Stimulated activated CD8-positive, alpha-beta memory T cell treated with anti-CD3 and anti-CD28 coated beads, Interleukin-12 subunit alpha, Interleukin-12 subunit beta, amount 100 ng/mL, for 24 hours (primary cell): Measurements from ENCODE around the gene ZNF628.

ENCODE experiments used
- DNase-seq: peaks from one replicate; pipeline ENCODE4 v3.0.0-alpha.2; 2020; ENCODE audit errors: extremely low read depth

The ZNF628 gene

DNA sequence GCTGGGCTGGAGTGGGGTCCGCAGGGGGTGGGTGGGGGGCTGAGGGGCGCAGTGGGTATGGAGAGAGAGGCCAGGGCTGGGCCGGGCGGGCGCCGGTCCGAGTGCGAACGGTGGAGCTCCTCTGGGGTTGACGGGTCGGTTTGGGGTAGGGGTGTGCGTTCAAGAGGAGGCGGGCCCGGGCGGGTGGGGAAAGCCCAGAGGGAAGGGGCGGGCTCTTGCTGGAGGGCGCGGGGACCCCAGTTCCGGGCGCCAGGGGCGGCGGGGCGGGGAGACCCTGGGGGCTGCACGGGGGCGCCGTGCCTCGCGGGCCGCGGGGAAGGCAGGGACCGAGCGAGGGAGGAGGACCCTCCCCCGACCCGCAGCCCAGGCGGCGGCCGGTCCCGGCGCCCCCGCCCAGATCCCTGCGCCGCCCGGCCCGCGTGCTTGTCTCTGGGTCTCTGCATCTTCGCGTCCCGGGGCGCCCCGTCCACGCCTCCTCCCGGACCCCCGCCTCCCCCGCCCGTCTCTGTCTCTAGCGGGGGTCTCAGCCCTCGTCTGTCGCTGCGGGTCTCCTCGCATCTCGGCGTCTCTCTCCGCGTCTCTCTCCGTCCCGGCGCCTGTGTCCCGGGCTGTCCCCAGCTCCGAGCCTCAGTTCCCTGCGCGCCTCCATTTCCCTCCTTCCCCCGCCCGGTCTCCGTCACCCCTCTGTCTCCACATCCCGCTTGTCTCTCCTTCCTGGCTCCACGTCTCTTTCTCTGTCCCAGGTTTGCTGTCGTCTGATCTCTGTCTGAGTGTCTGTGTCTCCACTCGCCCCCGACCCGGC lies 25.1 kb upstream of the ZNF628 start:
- no peak for DNase-seq

DNA sequence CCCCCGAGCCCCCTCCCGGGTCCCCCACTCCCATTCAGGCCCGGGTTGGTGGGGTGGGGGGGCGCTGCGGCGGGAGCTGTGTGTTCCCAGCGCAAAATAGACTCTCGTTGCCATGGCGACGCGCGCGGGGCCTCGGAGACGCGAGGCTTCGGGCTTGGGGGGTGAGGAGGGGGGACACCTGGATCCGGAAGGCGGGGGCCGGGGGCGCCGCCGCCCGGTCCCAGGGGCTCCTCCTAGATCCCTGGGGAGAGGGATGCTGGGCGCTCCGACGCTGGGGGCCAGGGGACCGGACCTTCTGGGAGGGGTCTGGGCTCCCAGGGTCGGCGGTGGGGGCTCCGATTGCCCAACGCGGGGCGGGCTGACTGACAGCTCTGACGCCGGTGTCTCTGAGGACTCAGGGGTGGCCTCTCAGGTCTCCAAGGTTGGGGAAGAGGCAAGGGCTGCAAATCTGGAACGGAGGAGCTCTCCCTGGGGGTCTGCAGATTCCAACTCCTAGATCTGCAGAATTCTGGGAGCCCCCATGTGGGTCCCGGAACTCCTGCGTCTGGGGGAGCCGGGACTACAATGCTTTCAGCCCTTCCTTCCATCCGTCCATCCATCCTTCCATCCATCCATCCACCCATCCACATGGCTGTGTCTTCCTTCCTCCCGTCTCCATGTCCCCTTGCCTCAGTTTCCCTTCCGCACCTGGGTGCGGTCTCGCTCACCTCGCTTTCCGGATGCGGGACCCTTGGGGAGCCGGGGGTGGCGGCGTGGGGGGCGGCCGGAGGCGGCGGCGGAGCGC lies 24.3 kb upstream of the ZNF628 start:
- DNase-seq, result no peak

DNA sequence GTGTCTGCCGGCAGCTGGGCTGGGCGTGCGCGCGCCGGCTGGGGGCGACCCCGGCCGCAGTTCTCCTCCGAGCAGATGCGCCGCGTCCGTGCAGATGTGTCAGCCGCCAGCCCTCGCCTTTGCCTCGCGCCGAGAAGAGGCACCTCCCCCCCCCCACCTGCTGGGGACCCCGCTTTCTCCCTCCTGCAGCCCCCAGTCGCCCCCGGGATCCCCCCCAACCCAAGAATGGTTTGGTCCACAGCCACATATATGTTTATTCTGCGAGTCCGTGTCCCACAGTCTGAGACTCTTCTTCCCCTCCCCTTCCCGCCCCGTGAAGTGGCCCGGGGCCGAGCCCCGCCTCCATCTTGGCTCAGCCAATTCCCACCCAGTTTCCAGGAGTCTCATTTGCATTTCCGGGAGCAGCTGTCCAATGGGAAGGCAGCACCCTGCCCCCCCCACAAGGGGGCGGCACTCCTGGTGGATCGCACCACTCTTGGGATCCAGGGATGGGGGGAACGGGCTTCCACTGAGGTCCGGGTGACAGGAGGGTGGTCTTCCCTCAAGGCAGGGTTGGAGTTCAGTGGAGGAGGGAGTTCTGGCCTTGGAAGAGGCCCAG lies 23.6 kb upstream of the ZNF628 start:
- no peak for DNase-seq

DNA sequence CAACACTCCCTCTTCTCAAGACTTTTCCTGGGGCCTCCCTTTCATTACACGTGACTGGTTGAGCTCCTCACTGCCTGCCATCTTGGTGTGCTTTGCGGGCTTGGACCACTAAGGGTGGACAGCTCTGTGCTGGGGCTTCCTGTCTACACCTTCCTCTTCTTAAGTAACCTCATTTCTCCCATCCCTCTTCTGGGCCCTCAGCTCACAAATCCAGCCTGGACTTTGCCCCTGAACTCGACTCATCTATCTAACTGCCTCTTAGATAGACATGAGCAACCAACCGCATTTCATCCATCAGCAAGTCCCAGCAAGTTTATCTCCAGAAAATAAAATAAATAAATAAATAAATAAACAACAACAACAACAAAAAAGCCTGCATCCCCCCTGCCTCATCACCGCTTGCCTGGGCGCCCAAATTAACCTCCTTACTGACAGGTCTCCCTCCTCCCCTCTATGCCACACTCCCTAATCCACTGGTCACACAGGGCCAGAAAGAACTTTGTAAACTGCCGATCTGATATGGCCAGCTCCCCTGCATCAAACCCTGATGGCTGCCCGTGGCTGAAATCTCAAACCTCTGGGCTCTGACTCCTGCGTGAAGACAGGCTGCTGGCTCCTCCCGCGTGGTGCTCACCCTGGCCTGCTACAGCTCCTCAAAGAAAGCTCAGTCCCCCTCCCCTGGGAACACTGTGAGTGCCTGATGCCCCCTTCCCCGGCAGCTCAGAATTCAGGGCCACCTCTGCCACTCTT lies 22.7 kb upstream of the ZNF628 start:
- no peak for DNase-seq

DNA sequence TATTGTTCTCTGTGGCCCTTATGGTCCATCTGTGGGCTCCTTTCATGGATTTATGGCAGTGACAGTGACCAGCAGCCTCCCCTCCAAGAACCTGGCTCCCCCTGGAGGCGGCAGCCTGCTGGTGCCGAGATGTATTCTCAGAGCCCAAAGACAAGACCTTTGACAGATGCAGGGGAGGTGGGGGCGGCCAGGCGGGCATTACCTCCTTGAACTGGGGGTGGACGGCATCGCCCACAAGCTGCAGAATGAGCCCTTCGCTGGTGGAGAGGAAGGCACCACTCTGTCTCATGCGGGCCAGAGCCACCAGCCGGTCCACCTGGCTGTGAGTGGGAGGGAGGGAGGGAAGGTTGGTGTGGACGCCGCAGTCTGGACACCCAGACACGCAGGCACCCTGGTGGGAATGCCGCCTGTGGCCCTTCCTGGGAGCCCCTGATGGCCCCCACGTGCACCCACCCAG lies 21.6 kb upstream of the ZNF628 start:
- DNase-seq, result no peak

DNA sequence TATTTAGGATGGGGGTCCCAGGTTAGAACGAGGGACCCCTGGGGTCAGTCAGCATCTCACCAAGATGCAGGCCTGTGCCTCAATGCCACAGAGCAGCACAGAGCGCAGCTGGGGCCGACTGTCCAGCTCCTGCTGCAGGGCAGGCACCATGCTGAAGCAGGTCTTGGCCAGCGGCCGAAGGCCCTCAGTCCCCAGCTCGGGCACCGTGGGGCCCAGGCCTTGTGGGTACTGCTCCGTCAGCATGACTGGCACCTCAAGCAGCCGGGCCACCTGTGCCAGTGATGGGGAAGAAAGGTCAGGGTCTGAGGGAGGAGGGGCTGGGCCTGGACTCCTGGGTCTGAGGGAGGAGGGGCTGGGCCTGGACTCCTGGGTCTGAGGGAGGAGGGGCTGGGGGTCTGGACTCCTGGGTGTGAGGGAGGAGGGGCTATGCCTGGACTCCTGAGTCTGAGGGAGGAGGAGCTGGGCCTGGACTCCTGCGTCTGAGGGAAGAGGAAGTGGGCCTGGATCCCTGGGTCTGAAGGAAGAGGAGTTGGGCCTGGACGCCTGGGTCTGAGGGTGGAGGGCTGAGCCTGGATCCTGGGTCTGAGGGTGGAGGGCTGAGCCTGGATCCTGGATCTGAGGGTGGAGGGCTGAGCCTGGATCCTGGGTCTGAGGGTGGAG lies 20.7 kb upstream of the ZNF628 start:
- DNase-seq, result no peak

DNA sequence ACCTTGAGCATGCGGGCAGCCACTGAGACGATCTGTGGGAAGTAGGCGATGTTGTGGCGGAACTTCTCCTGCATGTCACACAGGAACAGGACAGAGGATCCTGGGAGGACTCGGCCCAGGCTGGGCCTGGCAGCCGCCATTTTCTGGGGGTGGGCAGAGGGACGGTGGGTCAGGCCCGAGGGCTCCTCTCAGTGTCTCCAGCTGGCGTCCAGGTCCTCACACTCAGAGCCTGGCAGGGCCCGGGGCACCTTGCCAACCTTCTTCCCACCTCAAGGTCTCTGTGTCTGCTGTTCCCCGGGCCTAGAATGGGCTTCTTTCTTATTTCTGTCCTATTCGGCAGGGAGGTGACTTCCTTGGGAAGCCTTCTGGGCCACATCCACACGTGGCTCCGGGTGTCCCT lies 20.1 kb upstream of the ZNF628 start:
- DNase-seq, result no peak

DNA sequence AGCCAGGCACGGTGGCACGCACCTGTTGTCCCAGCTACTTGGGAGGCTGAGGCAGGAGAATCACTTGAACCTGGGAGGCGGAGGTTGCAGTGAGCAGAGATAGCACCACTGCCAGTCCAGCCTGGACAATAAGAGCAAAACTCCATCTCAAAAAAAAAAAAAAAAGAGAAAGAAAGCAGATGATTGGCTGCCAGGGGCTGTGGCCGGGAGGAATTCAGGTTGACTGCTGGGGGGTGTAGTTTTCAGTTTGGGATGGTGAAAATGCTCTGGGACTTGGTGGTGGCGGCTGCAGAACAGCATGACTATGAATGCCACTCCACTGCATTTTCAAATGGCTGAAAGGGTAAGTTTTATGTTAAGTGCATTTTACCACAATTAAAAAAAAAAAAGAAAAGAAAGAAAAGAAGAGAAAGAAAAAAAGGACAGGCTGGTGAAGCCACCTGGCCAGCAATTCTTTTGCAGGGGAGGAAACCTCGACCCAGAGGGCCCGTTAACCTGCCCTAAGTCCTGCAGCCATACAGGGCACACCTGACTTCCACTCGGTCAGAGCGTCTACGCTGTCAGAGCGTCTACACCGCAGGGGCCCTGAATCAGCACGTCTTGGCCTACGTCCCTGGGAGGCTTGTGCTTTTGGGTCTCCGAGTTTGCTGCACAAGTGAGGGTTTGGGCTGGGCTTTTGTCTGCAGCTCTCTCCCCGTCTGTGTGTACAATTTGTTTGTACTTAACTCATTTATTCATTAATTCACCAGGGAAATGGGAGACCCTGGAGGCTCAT lies 18.5 kb upstream of the ZNF628 start:
- no peak for DNase-seq

DNA sequence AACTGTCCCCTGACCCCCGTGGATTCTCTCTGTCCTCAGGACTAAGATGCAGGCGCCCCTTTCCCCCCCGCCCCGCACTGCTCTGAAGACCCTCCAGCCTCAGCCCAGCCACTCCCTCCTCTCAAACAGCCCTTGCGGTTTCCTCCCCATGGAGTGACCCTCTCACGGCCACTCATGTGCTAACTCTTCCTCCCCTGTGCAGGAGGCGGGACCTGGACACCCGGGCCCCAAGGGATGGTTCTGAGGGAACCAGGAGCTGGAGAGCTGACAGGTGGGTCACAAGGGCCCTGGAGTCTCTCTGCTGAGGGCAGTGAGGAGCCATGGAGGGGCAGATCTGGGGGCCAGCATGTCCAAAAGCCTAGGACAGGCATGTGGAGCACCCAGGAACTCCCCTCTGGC lies 16.9 kb upstream of the ZNF628 start:
- DNase-seq, result no peak

DNA sequence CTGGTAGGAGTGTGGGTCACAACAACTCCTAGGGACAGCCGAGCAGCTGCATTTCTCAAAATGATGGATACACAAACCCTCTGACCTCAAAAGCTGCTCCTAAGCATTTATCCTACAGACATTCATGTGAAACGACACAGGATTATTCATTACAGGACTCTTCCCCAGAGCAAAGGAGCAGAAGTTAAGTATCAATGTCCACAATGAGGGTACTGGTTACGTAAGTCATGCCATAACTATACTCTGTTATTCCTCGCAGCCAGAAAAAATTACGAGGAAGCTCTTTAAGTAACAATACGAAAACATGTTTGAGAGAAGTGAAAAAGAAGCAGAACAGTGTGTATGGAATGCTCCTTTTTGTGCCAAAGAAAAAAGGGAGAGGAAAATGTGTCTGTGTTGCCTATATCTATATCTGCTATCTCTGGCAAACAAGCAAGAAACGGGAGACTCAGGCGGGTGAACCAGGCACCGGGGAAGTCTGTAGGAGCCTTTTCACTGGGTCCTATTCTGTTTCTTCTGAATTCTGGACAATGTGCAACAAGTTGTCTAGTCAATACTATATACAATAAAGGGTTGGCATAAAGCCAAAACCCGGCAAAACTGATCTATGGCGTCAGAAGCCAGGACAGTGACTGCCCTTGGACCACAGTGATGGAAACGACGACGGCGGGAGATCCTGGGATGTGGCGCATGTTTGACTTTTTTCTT lies 16.3 kb upstream of the ZNF628 start:
- no peak for DNase-seq

DNA sequence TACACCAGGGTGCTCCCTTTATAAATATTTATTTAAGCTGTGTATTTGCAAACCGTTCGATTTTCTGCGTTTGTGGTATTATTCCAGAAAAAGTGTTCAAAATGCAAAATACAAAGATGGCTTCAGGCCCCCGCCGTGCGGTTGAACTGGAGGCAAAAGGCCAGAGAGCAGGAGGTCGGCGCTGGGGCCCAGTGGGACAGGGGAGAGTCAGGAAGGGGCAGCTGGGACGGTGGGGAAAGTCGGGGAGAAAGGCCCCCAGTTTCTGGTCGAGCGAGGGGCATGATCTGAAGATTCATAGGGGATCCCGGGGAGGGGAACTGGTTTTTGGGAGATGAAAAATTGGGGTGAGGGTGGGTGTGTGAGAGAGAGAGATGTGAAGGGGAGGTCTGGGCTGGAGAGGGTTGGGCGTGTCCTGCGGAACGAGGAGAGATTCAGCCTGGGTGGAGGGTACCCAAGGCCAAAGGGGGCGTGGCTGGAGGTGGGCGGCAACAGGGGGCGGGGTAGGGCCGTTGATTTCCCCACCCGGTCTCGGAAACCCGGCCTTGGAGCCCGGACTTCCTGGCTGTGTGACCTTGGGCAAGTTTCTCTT lies 15.7 kb upstream of the ZNF628 start:
- DNase-seq, result no peak

DNA sequence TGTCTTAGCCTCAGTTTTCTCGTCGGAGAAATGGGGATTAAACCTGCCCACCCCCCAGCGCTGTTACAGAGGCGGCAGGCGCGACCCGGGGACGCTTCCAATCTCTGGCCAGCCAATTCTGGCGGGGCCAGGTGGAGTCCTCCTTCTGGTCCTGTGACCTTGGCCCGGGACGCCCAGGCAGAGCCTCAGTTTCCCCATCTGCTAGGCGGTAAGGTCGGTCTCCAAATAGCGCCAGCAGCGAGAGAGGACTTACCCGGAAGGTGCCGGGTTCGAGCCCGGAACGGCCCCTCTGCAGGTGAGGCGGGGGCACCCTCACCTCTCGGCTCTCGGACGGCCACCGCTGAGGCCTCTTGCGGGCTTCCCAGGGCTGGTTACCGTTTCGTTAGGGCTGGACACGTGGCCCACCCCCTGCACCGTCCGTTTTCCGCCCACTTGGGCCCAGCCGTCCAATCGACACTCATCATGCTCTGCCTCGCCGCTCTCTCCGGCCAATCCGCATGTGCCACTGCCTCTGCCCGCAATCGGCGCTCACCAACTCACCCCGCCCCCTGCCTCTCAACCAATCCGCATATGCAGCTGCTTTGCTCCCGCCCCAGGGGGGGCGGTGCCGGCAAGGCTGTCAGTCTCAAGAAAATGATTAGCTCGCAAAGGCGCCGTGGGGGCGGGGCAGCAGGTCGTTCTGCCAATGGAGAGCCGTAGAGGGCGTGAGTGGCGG lies 15.0 kb upstream of the ZNF628 start, which contains the start of gene ISOC2:
TSS of gene ISOC2 (minus strand) at position 384 of the 715 bp plus-strand sequence. CDS start 5,156 bp downstream, outside the sequence.
- peak; percentile 100 for DNase-seq

DNA sequence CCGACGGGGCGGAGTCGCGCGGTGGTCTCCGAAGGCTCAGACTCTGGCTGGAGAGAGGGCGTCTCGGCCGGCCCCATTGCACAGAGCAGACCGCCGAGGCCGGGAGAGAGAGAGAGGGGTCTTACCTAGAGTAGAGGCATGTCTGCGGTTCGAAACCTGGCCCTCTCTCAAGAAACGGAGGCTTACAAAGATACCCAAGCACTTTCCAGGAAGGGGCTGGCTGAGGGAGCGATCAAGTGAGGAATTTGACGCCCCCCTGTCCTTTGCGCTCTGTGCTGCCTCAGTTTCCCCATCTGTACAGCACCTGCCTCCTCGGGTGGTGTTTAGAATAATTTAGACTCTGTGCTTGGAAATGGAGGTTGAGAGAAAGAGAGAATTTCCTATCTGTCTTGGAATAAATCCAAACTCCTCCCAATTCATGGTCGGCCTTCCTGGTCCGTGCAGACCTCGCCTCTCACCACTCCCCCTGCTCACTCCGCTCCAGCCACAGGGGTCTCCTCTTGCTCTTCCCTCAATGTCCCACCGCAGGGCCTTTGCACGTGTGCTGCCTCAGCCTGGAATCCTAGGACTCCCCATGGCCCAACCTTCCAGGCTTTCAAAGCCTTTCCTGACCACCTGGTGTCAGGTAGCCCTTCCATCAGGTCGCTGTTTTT lies 14.3 kb upstream of the ZNF628 start:
- no peak for DNase-seq

DNA sequence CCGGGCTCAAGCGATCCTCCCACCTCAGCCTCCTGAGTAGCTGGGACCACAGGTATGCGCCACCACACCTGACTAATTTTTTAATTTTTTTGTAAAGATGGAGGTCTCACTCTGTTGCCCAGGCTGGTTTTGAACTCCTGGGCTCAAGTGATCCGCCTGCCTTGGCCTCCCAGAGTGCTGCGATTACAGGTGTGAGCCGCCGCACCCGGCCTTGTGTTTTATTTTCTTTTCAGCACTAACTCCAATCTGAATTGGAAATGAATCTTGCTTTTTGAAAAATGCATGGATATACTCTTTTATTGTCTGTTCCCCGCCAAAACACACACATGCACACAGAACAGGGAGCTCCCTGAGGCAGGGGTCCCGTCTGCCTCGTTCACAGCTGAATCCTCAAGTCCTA lies 13.7 kb upstream of the ZNF628 start:
- no peak for DNase-seq

DNA sequence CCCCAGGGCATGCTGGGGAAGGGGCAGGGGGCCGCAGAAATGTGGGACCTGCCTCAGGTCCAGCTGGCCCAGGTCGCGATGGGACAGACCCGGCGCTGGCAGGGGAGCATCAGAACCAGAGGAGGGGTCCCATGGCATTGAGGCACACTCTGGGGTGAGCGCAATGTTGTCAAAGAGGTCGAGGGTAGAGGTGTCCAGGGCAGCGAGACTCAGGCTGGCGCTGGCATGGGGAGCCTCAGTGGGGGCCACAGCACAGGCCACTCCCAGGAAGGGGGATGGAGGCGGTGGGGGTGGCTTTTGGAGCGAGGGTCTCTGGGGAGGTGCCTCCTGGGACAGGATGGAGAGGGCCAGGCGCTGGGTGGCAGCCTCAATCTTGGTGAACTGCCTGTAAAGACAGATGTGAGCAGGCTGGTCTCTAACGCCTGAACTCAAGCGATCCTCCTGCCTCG lies 12.8 kb upstream of the ZNF628 start:
- DNase-seq, result no peak

DNA sequence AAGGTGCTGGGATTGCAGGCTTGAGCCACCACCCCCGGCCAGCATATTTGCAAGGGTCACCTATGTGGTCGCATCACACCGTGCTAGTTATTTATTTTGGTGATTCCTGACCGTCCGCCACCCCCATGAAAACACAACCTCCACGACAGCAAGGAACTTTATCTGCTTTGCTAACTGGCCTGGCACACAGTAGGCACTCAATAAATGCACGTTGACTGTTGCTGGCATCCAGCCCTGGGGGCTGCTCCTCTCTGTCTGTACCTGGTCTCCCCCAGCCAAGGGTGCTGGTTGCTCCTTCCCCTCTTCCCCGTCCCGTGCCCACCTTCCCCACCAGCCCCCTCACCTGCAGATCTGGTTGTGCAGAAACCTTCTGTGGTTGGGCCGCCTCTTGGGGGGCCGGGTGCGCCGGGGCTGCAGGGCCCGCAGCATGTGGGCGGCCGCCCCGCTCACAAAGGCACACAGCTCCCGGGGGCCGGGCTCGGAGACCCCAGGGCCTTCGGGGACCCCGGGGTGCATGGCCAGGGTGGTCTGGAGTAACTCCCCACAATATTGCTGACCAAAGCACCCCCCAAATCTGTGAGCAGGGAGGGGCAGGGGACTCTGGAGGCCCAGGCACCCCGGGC lies 12.3 kb upstream of the ZNF628 start:
- DNase-seq, result no peak

DNA sequence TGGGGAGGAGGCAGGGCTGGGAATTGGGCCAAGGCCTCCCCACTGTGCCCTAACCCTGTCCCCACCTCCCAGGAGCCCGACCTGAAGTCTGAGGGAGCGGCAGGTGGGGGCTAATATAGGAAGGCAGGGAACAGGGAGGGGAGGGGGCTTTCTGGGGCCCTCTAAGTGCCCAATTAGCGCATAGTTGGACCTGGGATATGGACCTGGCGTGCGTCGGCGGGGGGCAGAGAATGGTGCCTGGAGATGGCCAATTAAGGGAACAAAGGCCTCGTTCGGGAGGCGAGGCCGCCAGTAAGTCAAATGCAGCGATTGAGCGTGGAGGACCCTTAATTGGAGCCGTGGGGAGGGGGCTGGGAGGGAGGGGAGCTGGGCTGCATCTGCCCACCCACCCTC lies 11.8 kb upstream of the ZNF628 start, which contains the start of gene C19orf85:
TSS of gene C19orf85 (minus strand) at position 90 of the 393 bp plus-strand sequence. CDS start 197 bp downstream, outside the sequence.
- DNase-seq, result no peak
